ENCODE data around the gene PCDH7.

- TF ChIP-seq, protein P1, sequence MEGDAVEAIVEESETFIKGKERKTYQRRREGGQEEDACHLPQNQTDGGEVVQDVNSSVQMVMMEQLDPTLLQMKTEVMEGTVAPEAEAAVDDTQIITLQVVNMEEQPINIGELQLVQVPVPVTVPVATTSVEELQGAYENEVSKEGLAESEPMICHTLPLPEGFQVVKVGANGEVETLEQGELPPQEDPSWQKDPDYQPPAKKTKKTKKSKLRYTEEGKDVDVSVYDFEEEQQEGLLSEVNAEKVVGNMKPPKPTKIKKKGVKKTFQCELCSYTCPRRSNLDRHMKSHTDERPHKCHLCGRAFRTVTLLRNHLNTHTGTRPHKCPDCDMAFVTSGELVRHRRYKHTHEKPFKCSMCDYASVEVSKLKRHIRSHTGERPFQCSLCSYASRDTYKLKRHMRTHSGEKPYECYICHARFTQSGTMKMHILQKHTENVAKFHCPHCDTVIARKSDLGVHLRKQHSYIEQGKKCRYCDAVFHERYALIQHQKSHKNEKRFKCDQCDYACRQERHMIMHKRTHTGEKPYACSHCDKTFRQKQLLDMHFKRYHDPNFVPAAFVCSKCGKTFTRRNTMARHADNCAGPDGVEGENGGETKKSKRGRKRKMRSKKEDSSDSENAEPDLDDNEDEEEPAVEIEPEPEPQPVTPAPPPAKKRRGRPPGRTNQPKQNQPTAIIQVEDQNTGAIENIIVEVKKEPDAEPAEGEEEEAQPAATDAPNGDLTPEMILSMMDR (IDR thresholded peaks at IDR 0.05): no peak
- TF ChIP-seq POLR2A (IDR thresholded peaks at IDR 0.05): no peak
Measured at GRCh38 chr4:30770049-30770549, 49.9 kb downstream of the PCDH7 start.

Data from esophagus squamous epithelium (tissue), 4 donors.